ENCODE results near the gene AIF1.

Gene AIF1

GRCh38 chr6:31574106-31575061 lies 40.6 kb upstream of the AIF1 start:
- Histone ChIP-seq H3K4me3 (ENCODE audit: low read length) (no peak overlapping the region), H3F3A (ENCODE audit: control insufficient read depth, insufficient read depth) (peaks cover 14% of the 10 kb centered on the region), H3K36me3 (ENCODE audit: control insufficient read depth, low read length) (no peaks in the 10 kb centered on the region), H3K27me3 (ENCODE audit: control insufficient read depth, low read length) (peaks cover 76% of the 10 kb centered on the region), H3K27ac (ENCODE audit: low read depth, low read length) (no peak overlapping the region), H3K9me2 (replicated peaks; ENCODE audit: control insufficient read depth, low read length) (no peaks in the 10 kb centered on the region), H4K20me1 (ENCODE audit: control insufficient read depth, insufficient read depth, low read depth, low read length) (no peaks in the 10 kb centered on the region), H3K79me2 (ENCODE audit: control insufficient read depth, low read length) (no peaks in the 10 kb centered on the region), H3K4me2 (ENCODE audit: low read length) (0 out of 2 replicates have a peak overlapping the region, but pooled peaks have one; percentile 21), H3K4me1 (ENCODE audit: control insufficient read depth, low read length) (peaks cover 65% of the 10 kb centered on the region), H3K9me3 (ENCODE audit: control insufficient read depth, insufficient read depth, low read length) (no peaks in the 10 kb centered on the region)
- no peak for TF ChIP-seq CTCF (IDR thresholded peaks at IDR 0.05; ENCODE audit: low read depth, low read length, poor library complexity, severe bottlenecking)
- TF ChIP-seq EZH2phosphoT487 (IDR thresholded peaks at IDR 0.05; ENCODE audit: borderline replicate concordance, low read length) = no peak

GRCh38 chr6:31575335-31575901 lies 39.6 kb upstream of the AIF1 start, which contains the start of gene TNF:
TSS of gene TNF (plus strand) at chr6:31575565. CDS start at chr6:31575742, 177 bp downstream.
- Histone ChIP-seq H3K27me3 (ENCODE audit: control insufficient read depth, low read length) (peaks cover 82% of the 10 kb centered on the region), H3K4me3 (ENCODE audit: low read length) (peak within 1 kb of the TSS; percentile 35)

DNA sequence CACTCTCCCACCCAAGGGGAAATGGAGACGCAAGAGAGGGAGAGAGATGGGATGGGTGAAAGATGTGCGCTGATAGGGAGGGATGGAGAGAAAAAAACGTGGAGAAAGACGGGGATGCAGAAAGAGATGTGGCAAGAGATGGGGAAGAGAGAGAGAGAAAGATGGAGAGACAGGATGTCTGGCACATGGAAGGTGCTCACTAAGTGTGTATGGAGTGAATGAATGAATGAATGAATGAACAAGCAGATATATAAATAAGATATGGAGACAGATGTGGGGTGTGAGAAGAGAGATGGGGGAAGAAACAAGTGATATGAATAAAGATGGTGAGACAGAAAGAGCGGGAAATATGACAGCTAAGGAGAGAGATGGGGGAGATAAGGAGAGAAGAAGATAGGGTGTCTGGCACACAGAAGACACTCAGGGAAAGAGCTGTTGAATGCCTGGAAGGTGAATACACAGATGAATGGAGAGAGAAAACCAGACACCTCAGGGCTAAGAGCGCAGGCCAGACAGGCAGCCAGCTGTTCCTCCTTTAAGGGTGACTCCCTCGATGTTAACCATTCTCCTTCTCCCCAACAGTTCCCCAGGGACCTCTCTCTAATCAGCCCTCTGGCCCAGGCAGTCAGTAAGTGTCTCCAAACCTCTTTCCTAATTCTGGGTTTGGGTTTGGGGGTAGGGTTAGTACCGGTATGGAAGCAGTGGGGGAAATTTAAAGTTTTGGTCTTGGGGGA lies 38.9 kb upstream of the AIF1 start:
- Histone ChIP-seq H3K4me1 (ENCODE audit: control insufficient read depth, low read length) (peaks cover 61% of the 10 kb centered on the region), H3K9me3 (ENCODE audit: control insufficient read depth, insufficient read depth, low read length) (no peaks in the 10 kb centered on the region), H3F3A (ENCODE audit: control insufficient read depth, insufficient read depth) (peaks cover 3% of the 10 kb centered on the region; the same call in 1 of the 2 replicates), H3K4me3 (ENCODE audit: low read length) (peak overlapping the region; percentile 35), H3K9me2 (replicated peaks; ENCODE audit: control insufficient read depth, low read length) (no peaks in the 10 kb centered on the region), H4K20me1 (ENCODE audit: control insufficient read depth, insufficient read depth, low read depth, low read length) (no peaks in the 10 kb centered on the region), H3K27me3 (ENCODE audit: control insufficient read depth, low read length) (peaks cover 85% of the 10 kb centered on the region), H3K36me3 (ENCODE audit: control insufficient read depth, low read length) (no peaks in the 10 kb centered on the region), H3K27ac (ENCODE audit: low read depth, low read length) (no peak overlapping the region), H3K4me2 (ENCODE audit: low read length) (peak overlapping the region; percentile 21), H3K79me2 (ENCODE audit: control insufficient read depth, low read length) (no peaks in the 10 kb centered on the region)
- TF ChIP-seq CTCF (IDR thresholded peaks at IDR 0.05; ENCODE audit: low read depth, low read length, poor library complexity, severe bottlenecking) (no peak), EZH2phosphoT487 (IDR thresholded peaks at IDR 0.05; ENCODE audit: borderline replicate concordance, low read length) (no peak)

More at GRCh38 chr6:31575335-31575901, 39.6 kb upstream of the AIF1 start, which contains the start of gene TNF:
- Histone ChIP-seq H3F3A (ENCODE audit: control insufficient read depth, insufficient read depth) (peaks cover 7% of the 10 kb centered on the region), H3K27ac (ENCODE audit: low read depth, low read length) (no peak within 1 kb of the TSS), H3K4me1 (ENCODE audit: control insufficient read depth, low read length) (peaks cover 60% of the 10 kb centered on the region), H3K36me3 (ENCODE audit: control insufficient read depth, low read length) (no peaks in the 10 kb centered on the region), H3K9me2 (replicated peaks; ENCODE audit: control insufficient read depth, low read length) (no peaks in the 10 kb centered on the region), H3K4me2 (ENCODE audit: low read length) (peak within 1 kb of the TSS; percentile 21), H3K79me2 (ENCODE audit: control insufficient read depth, low read length) (no peaks in the 10 kb centered on the region), H3K9me3 (ENCODE audit: control insufficient read depth, insufficient read depth, low read length) (no peaks in the 10 kb centered on the region), H4K20me1 (ENCODE audit: control insufficient read depth, insufficient read depth, low read depth, low read length) (no peaks in the 10 kb centered on the region)
- TF ChIP-seq CTCF (IDR thresholded peaks at IDR 0.05; ENCODE audit: low read depth, low read length, poor library complexity, severe bottlenecking) (no peak), EZH2phosphoT487 (IDR thresholded peaks at IDR 0.05; ENCODE audit: borderline replicate concordance, low read length) (no peak)

Measured in DOHH2 (cell line).